Measurements from ENCODE around the gene SLC16A5. TPM values are rescaled to one million over a fixed set of nuclear protein-coding genes. Genes with fewer than 3 reads are reported as not detected.

Gene SLC16A5
- total and polyA plus RNA-seq, 2 donors (not counting 1 experiment from before 2014, with no cell fraction given): 9.3 to 14.5 TPM

- WGBS (ENCODE audit: insufficient coverage): 16% methylated on average over 26 of the region's 29 CpGs
- Mint-ChIP-seq H3K27ac (peak overlapping the region; percentile 84), H3K9me3 (ENCODE audit: insufficient read depth) (no peaks in the 10 kb centered on the region), H3K27me3 (no peaks in the 10 kb centered on the region), H3K4me1 (peaks cover 40% of the 10 kb centered on the region), H3K4me3 (peak overlapping the region; percentile 86)
- H3K4me1 ChIP-seq (ENCODE audit: control insufficient read depth in 2 of 2, insufficient read depth in 2 of 2, low read length in 2 of 2): peaks cover 18 to 32% of the 10 kb centered on the region in 2 donors
- intact Hi-C loops (cut with micrococcal nuclease): loop anchor here (1.0 kb wide), 4 partner anchors 16 to 71 kb away; partner anchors contain the start of genes JPT1 and SUMO2
- ChIA-PET POLR2A (interaction anchor here (0.7 to 3.5 kb wide), 10 partner anchors 10 to 169 kb away, joined by 3 to 49 read pairs (median 5); partner anchors contain the start of genes ARMC7 and SUMO2), CTCF (interaction anchor here (0.6 to 13.4 kb wide), 27 partner anchors 10 to 169 kb away, joined by 3 to 262 read pairs (median 4); partner anchors contain the start of genes ARMC7, JPT1, MIF4GD and NUP85)
- H3K27me3 ChIP-seq (replicated peaks in 1 of 4; ENCODE audit: control extremely low read depth in 1 of 4, control insufficient read depth in 3 of 4, insufficient read depth in 4 of 4, low read length in 3 of 4): no peaks in the 10 kb centered on the region
- no peaks in the 10 kb centered on the region for H3K9me3 ChIP-seq (ENCODE audit: control extremely low read depth in 1 of 3, control insufficient read depth in 2 of 3, insufficient read depth in 1 of 3, low read length in 2 of 3)
- peak; percentile 67 for DNase-seq
- H3K4me3 ChIP-seq (ENCODE audit: control extremely low read depth in 1 of 5, extremely low read depth in 1 of 5, insufficient read depth in 1 of 5, low read depth in 2 of 5, low read length in 4 of 5): peak overlapping the region; percentile 40 to 95 (median 87)
- peak overlapping the region; percentile 86 for H3K4me2 ChIP-seq (replicated peaks; ENCODE audit: low read depth, low read length, poor library complexity, severe bottlenecking)
- H4K20me1 ChIP-seq (ENCODE audit: control insufficient read depth, insufficient read depth, low read length, poor library complexity, severe bottlenecking): peaks cover 23% of the 10 kb centered on the region
- H3K9ac ChIP-seq (ENCODE audit: low read length): peak overlapping the region; percentile 88
- peak overlapping the region; percentile 57 to 85 for H3K27ac ChIP-seq (ENCODE audit: low read length in 2 of 2)
- TF ChIP-seq EZH2 (IDR thresholded peaks at IDR 0.05; ENCODE audit: borderline replicate concordance, insufficient read depth, low read depth, low read length, poor library complexity, severe bottlenecking): no peak
- TF ChIP-seq CTCF (IDR thresholded peaks at IDR 0.05): peak; percentile 32
- peak; percentile 25 for ATAC-seq (ENCODE audit: low read depth)
- H2AFZ ChIP-seq (ENCODE audit: insufficient read depth, low read depth, low read length, poor library complexity, severe bottlenecking): peak overlapping the region; percentile 92
- no peaks in the 10 kb centered on the region for H3K79me2 ChIP-seq (ENCODE audit: control insufficient read depth, insufficient read depth, low read length)
- peaks cover 0 to 17% of the 10 kb centered on the region in 2 experiments for H3K36me3 ChIP-seq (replicated peaks in 1 of 2; ENCODE audit: control extremely low read depth in 1 of 2, control insufficient read depth in 1 of 2, extremely low read depth in 1 of 2, insufficient read depth in 2 of 2, low read length in 1 of 2)
Observed at GRCh38 chr17:75130632-75131277, 43.0 kb downstream of the SLC16A5 start.
